AG10803 (cell line): ENCODE results near the gene NLRX1.

ENCODE experiments used
- DNase-seq: peaks from one replicate; pipeline ENCODE4 v3.0.0; 2010; ENCODE audit warnings: low read depth
- H3K4me3 ChIP-seq: 2 replicates; pipeline ENCODE4 v1.5.1; 2011; ENCODE audit warnings: mild to moderate bottlenecking, low read length, control low read depth
- CTCF ChIP-seq: conservative IDR thresholded peaks from 2 replicates; pipeline ENCODE4 v1.5.1; 2011; ENCODE audit warnings: mild to moderate bottlenecking, low read length, control low read depth, inconsistent platforms

Gene NLRX1

GRCh38 chr11:119148720-119149017 lies 19.9 kb upstream of the NLRX1 start:
- peak overlapping the region; percentile 59 for H3K4me3 ChIP-seq
- no peak for DNase-seq
- TF ChIP-seq CTCF: no peak

GRCh38 chr11:119149018-119149785 lies 19.3 kb upstream of the NLRX1 start, which contains the start of gene ABCG4:
Gene ABCG4, plus strand, starts transcription at chr11:119149052. Its CDS starts 914 bp downstream, at chr11:119149966.
- no peak for DNase-seq
- TF ChIP-seq CTCF: no peak
- H3K4me3 ChIP-seq: peak within 1 kb of the TSS; percentile 59

GRCh38 chr11:119149786-119150275 lies 18.7 kb upstream of the NLRX1 start:
- no peak for TF ChIP-seq CTCF
- no peak overlapping the region; the same call in 1 of the 2 replicates for H3K4me3 ChIP-seq
- DNase-seq: no peak

GRCh38 chr11:119152043-119152442 lies 16.5 kb upstream of the NLRX1 start:
- no peak for TF ChIP-seq CTCF
- DNase-seq: no peak
- H3K4me3 ChIP-seq: no peak overlapping the region

GRCh38 chr11:119152604-119153003 lies 15.9 kb upstream of the NLRX1 start:
- H3K4me3 ChIP-seq: no peak overlapping the region
- DNase-seq: no peak
- no peak for TF ChIP-seq CTCF

- no peak for TF ChIP-seq CTCF
- H3K4me3 ChIP-seq: no peak overlapping the region
- DNase-seq: no peak
Measured at GRCh38 chr11:119153049-119153818, 15.3 kb upstream of the NLRX1 start.
